Activated CD4-positive, alpha-beta T cell treated with anti-CD3 and anti-CD28 coated beads for 36 hours (primary cell): ENCODE results near the gene SLC3A2. TPM values are rescaled to one million over a fixed set of nuclear protein-coding genes. Genes with fewer than 3 reads are reported as not detected.
"Not testable (repeated sequence)": the region's sequence is repeated elsewhere in the genome, so short reads cannot be mapped to it uniquely, and the experiment has no call there.

Source experiments
- ATAC-seq: fragments of 200-7000 bp; cut with Tn5 transposase; one replicate; pipeline ENCODE4 v1.10.0; 2021; ENCODE audit warnings: mild to moderate bottlenecking, moderate library complexity
- CTCF ChIA-PET: fragments of 350-600 bp; sonication (Branson Sonifier 250); formaldehyde crosslinking; loops from one replicate; lab custom pipeline; 2021; ENCODE audit warnings: antibody characterized with exemption; lab: Charles Lee
- POLR2A ChIA-PET: fragments of 350-600 bp; sonication (Branson Sonifier 250); formaldehyde crosslinking; loops from one replicate; lab custom pipeline; 2021; ENCODE audit warnings: antibody characterized with exemption, inconsistent platforms; lab: Charles Lee
- DNase-seq: peaks from one replicate; pipeline ENCODE4 v3.0.0-alpha.2; 2020
- H3K27ac Mint-ChIP-seq: one replicate; pipeline ENCODE4 v1.8.0; 2021; ENCODE audit warnings: mixed read lengths
- H3K27me3 Mint-ChIP-seq: one replicate; pipeline ENCODE4 v1.8.0; 2021; ENCODE audit warnings: mixed read lengths
- H3K36me3 Mint-ChIP-seq: one replicate; pipeline ENCODE4 v1.8.0; 2021; ENCODE audit warnings: low read depth, mixed read lengths
- H3K4me1 Mint-ChIP-seq: one replicate; pipeline ENCODE4 v1.8.0; 2021; ENCODE audit warnings: mixed read lengths
- H3K4me3 Mint-ChIP-seq: one replicate; pipeline ENCODE4 v1.8.0; 2021; ENCODE audit warnings: mild to moderate bottlenecking, moderate library complexity, mixed read lengths
- H3K9me3 Mint-ChIP-seq: one replicate; pipeline ENCODE4 v1.8.0; 2021; ENCODE audit warnings: low read depth, mixed read lengths
- intact Hi-C, 2 experiments: fragments of 100-400 bp; cut with DNase I in 1 of 2; cut with micrococcal nuclease in 1 of 2; formaldehyde crosslinking; loops; one replicate each; pipeline versions ENCODE4 v1.14.2 to v1.15.1; 2022 to 2024; cut with DNase I, micrococcal nuclease
- total RNA-seq, 2 experiments: library from RNA; stranded (reverse); gene quantifications; one replicate each; pipeline ENCODE4 v1.2.3, GENCODE V29; 2021

SLC3A2 gene
- total RNA-seq, 2 experiments from 2014 or later, result 401 to 402 TPM

- H3K36me3 Mint-ChIP-seq, result peaks cover 17% of the 10 kb centered on the region
- intact Hi-C loops, result loop anchor here (1.0 to 5.0 kb wide), 8 partner anchors 14 to 285 kb away; partner anchors contain the start of genes HNRNPUL2 (in 2 of the 2), UQCC3 (in 2 of the 2), LBHD1 (in 1 of the 2) and TUT1 (in 1 of the 2)
Observed at GRCh38 chr11:62841361-62842170, 39.1 kb upstream of the SLC3A2 start.

GRCh38 chr11:62842171-62842741 lies 38.4 kb upstream of the SLC3A2 start:
- H3K4me3 Mint-ChIP-seq, result no peak overlapping the region
- H3K27me3 Mint-ChIP-seq, result no peaks in the 10 kb centered on the region
- peaks cover 13% of the 10 kb centered on the region for H3K36me3 Mint-ChIP-seq
- ChIA-PET POLR2A (interaction anchor here (0.6 to 3.4 kb wide), 20 partner anchors 9 to 292 kb away, joined by 4 to 383 read pairs (median 14); partner anchors contain the start of genes BSCL2, GNG3, HNRNPUL2 and NXF1), CTCF (interaction anchor here (1.0 to 2.6 kb wide), 2 partner anchors 9 to 55 kb away, joined by 3 to 12 read pairs; partner anchors contain the start of gene TMEM179B)
- ATAC-seq (no peak), DNase-seq (peak; percentile 64)
- peaks cover 21% of the 10 kb centered on the region for H3K4me1 Mint-ChIP-seq
- H3K9me3 Mint-ChIP-seq, result no peaks in the 10 kb centered on the region
- intact Hi-C loops, result loop anchor here in 1 of 2 experiments (5.0 kb wide), 1 partner anchor 170 kb away; the partner anchor contains the start of genes LBHD1 and UQCC3
- H3K27ac Mint-ChIP-seq, result no peak overlapping the region

More at GRCh38 chr11:62841361-62842170, 39.1 kb upstream of the SLC3A2 start:
- Mint-ChIP-seq H3K4me1 (peaks cover 24% of the 10 kb centered on the region), H3K9me3 (no peaks in the 10 kb centered on the region), H3K4me3 (no peak overlapping the region), H3K27ac (no peak overlapping the region), H3K27me3 (no peaks in the 10 kb centered on the region)
- CTCF ChIA-PET, result interaction anchor here (0.9 to 2.6 kb wide), 9 partner anchors 11 to 115 kb away, joined by 3 to 12 read pairs (median 6); partner anchors contain the start of genes HNRNPUL2, SLC3A2 and TMEM179B
- DNase-seq, result peak; percentile 86
- POLR2A ChIA-PET, result interaction anchor here (0.6 to 3.4 kb wide), 65 partner anchors 9 to 1345 kb away, joined by 3 to 383 read pairs (median 6); partner anchors contain the start of genes AHNAK, BSCL2, C11orf98 and CSKMT
- ATAC-seq, result peak; percentile 67

- not testable (repeated sequence) for DNase-seq, ATAC-seq, H3K36me3 Mint-ChIP-seq, H3K4me3 Mint-ChIP-seq, H3K27ac Mint-ChIP-seq, H3K27me3 Mint-ChIP-seq, H3K9me3 Mint-ChIP-seq
- POLR2A ChIA-PET, result interaction anchor here (1.0 to 1.2 kb wide), 3 partner anchors 9 to 13 kb away, joined by 4 to 9 read pairs (median 8); no protein-coding TSS in a partner anchor
- H3K4me1 Mint-ChIP-seq, result peaks cover 15% of the 10 kb centered on the region
- intact Hi-C loops, result loop anchor here in 1 of 2 experiments (5.0 kb wide), 1 partner anchor 171 kb away; the partner anchor contains the start of genes LBHD1 and UQCC3
- CTCF ChIA-PET, result interaction anchor here (1.0 kb wide), 1 partner anchor 9 kb away, joined by 3 read pairs; no protein-coding TSS in a partner anchor
Observed at GRCh38 chr11:62842891-62843290, 37.8 kb upstream of the SLC3A2 start.

- Mint-ChIP-seq H3K27ac (no peak overlapping the region), H3K4me1 (peaks cover 15% of the 10 kb centered on the region), H3K36me3 (peaks cover 9% of the 10 kb centered on the region), H3K9me3 (no peaks in the 10 kb centered on the region), H3K27me3 (no peaks in the 10 kb centered on the region), H3K4me3 (no peak overlapping the region)
- intact Hi-C loops, result loop anchor here in 1 of 2 experiments (5.0 kb wide), 1 partner anchor 171 kb away; the partner anchor contains the start of genes LBHD1 and UQCC3
- ATAC-seq (no peak), DNase-seq (no peak)
- CTCF ChIA-PET, result interaction anchor here (1.0 kb wide), 1 partner anchor 8 kb away, joined by 3 read pairs; no protein-coding TSS in a partner anchor
- POLR2A ChIA-PET, result interaction anchor here (1.0 to 1.2 kb wide), 3 partner anchors 8 to 12 kb away, joined by 4 to 9 read pairs (median 8); no protein-coding TSS in a partner anchor
Observed at GRCh38 chr11:62843466-62843865, 37.2 kb upstream of the SLC3A2 start.

GRCh38 chr11:62844154-62844553 lies 36.5 kb upstream of the SLC3A2 start:
- Mint-ChIP-seq H3K27me3 (no peaks in the 10 kb centered on the region), H3K4me3 (no peak overlapping the region), H3K9me3 (no peaks in the 10 kb centered on the region), H3K36me3 (peaks cover 4% of the 10 kb centered on the region), H3K27ac (no peak overlapping the region), H3K4me1 (peaks cover 13% of the 10 kb centered on the region)
- POLR2A ChIA-PET, result no interaction called here
- DNase-seq (no peak), ATAC-seq (no peak)
- CTCF ChIA-PET, result no interaction called here
- intact Hi-C loops, result loop anchor here in 1 of 2 experiments (5.0 kb wide), 1 partner anchor 172 kb away; the partner anchor contains the start of genes LBHD1 and UQCC3

- DNase-seq (no peak), ATAC-seq (no peak)
- peaks cover 3% of the 10 kb centered on the region for H3K36me3 Mint-ChIP-seq
- H3K4me1 Mint-ChIP-seq, result peaks cover 7% of the 10 kb centered on the region
- no peak overlapping the region for H3K4me3 Mint-ChIP-seq
- no peaks in the 10 kb centered on the region for H3K27me3 Mint-ChIP-seq
- ChIA-PET POLR2A (interaction anchor here (0.6 kb wide), 1 partner anchor 44 kb away, joined by 3 read pairs; no protein-coding TSS in a partner anchor), CTCF (interaction anchor here (0.7 kb wide), 1 partner anchor 30 kb away, joined by 4 read pairs; no protein-coding TSS in a partner anchor)
- no peak overlapping the region for H3K27ac Mint-ChIP-seq
- no peaks in the 10 kb centered on the region for H3K9me3 Mint-ChIP-seq
- intact Hi-C loops, result no loop called here
Observed at GRCh38 chr11:62846177-62846576, 34.5 kb upstream of the SLC3A2 start.

- Mint-ChIP-seq H3K27me3 (no peaks in the 10 kb centered on the region), H3K4me3 (no peak overlapping the region), H3K27ac (no peak overlapping the region), H3K4me1 (peaks cover 23% of the 10 kb centered on the region), H3K9me3 (no peaks in the 10 kb centered on the region), H3K36me3 (peaks cover 19% of the 10 kb centered on the region)
- POLR2A ChIA-PET, result interaction anchor here (0.5 kb wide), 1 partner anchor 38 kb away, joined by 4 read pairs; no protein-coding TSS in a partner anchor
- no peak for DNase-seq
- intact Hi-C loops, result no loop called here
- CTCF ChIA-PET, result interaction anchor here (0.6 to 0.8 kb wide), 2 partner anchors 9 to 118 kb away, joined by 3 read pairs; no protein-coding TSS in a partner anchor
- no peak for ATAC-seq
Observed at GRCh38 chr11:62847767-62848314, 32.9 kb upstream of the SLC3A2 start.

- H3K4me3 Mint-ChIP-seq, result peak overlapping the region; percentile 99
Observed at GRCh38 chr11:62850911-62851806, 29.5 kb upstream of the SLC3A2 start.

GRCh38 chr11:62851807-62852522 lies 28.7 kb upstream of the SLC3A2 start:
- peaks cover 57% of the 10 kb centered on the region for H3K36me3 Mint-ChIP-seq
- H3K27ac Mint-ChIP-seq, result peak overlapping the region; percentile 89
- POLR2A ChIA-PET, result interaction anchor here (0.6 to 9.3 kb wide), 11 partner anchors 9 to 884 kb away, joined by 3 to 383 read pairs (median 4); partner anchors contain the start of genes SLC3A2, TTC9C, WDR74 and ZBTB3
- peak overlapping the region; percentile 99 for H3K4me3 Mint-ChIP-seq
- DNase-seq (no peak), ATAC-seq (no peak)
- intact Hi-C loops, result no loop called here
- CTCF ChIA-PET, result interaction anchor here (0.7 to 1.7 kb wide), 5 partner anchors 9 to 1392 kb away, joined by 3 to 7 read pairs (median 3); partner anchors contain the start of gene POLR2G
- peaks cover 29% of the 10 kb centered on the region for H3K4me1 Mint-ChIP-seq
- no peaks in the 10 kb centered on the region for H3K9me3 Mint-ChIP-seq
- no peaks in the 10 kb centered on the region for H3K27me3 Mint-ChIP-seq

More at GRCh38 chr11:62850911-62851806, 29.5 kb upstream of the SLC3A2 start:
- ATAC-seq, result no peak
- ChIA-PET POLR2A (interaction anchor here (0.6 to 9.3 kb wide), 14 partner anchors 8 to 883 kb away, joined by 3 to 383 read pairs (median 4); partner anchors contain the start of genes SLC3A2, WDR74 and ZBTB3), CTCF (interaction anchor here (0.7 to 1.7 kb wide), 5 partner anchors 8 to 1393 kb away, joined by 3 to 7 read pairs (median 3); no protein-coding TSS in a partner anchor)
- peak overlapping the region; percentile 89 for H3K27ac Mint-ChIP-seq
- peaks cover 29% of the 10 kb centered on the region for H3K4me1 Mint-ChIP-seq
- H3K36me3 Mint-ChIP-seq, result peaks cover 53% of the 10 kb centered on the region
- no peaks in the 10 kb centered on the region for H3K27me3 Mint-ChIP-seq
- intact Hi-C loops, result no loop called here
- H3K9me3 Mint-ChIP-seq, result no peaks in the 10 kb centered on the region
- DNase-seq, result no peak
